Activated CD4-positive, alpha-beta T cell treated with anti-CD3 and anti-CD28 coated beads, Interleukin-2, amount 50 U/mL, for 1 hour (primary cell): ENCODE results near the gene PEPD.

Experiments used
- DNase-seq: peaks from one replicate; pipeline ENCODE4 v3.0.0-alpha.2; 2020

The PEPD gene

GRCh38 chr19:33453265-33453664 is 68.3 kb downstream of the PEPD start:
- no peak for DNase-seq

- DNase-seq, result no peak
Measured at GRCh38 chr19:33450689-33451088, 70.9 kb downstream of the PEPD start.

- DNase-seq, result no peak
Measured at GRCh38 chr19:33449799-33450198, 71.8 kb downstream of the PEPD start.

GRCh38 chr19:33448159-33448516 is 73.5 kb downstream of the PEPD start:
- DNase-seq, result no peak

GRCh38 chr19:33447336-33448158 is 74.0 kb downstream of the PEPD start:
- no peak for DNase-seq

GRCh38 chr19:33446330-33447293 is 75.0 kb downstream of the PEPD start:
- DNase-seq, result no peak

- no peak for DNase-seq
Measured at GRCh38 chr19:33445442-33446329, 75.9 kb downstream of the PEPD start.

- no peak for DNase-seq
Measured at GRCh38 chr19:33444562-33445441, 76.8 kb downstream of the PEPD start.

- DNase-seq, result no peak
Measured at GRCh38 chr19:33443638-33444561, 77.7 kb downstream of the PEPD start.

- no peak for DNase-seq
Measured at GRCh38 chr19:33442706-33443105, 78.9 kb downstream of the PEPD start.

GRCh38 chr19:33441828-33442227 is 79.8 kb downstream of the PEPD start:
- no peak for DNase-seq

- DNase-seq, result no peak
Measured at GRCh38 chr19:33441277-33441699, 80.3 kb downstream of the PEPD start.

- DNase-seq, result no peak
Measured at GRCh38 chr19:33440682-33441081, 80.9 kb downstream of the PEPD start.

- no peak for DNase-seq
Measured at GRCh38 chr19:33440241-33440640, 81.3 kb downstream of the PEPD start.

- no peak for DNase-seq
Measured at GRCh38 chr19:33438987-33439781, 82.4 kb downstream of the PEPD start.

- no peak for DNase-seq
Measured at GRCh38 chr19:33437821-33438671, 83.5 kb downstream of the PEPD start.

GRCh38 chr19:33437393-33437820 is 84.2 kb downstream of the PEPD start:
- DNase-seq, result no peak
